Astrocyte (in vitro differentiated cells and primary cell): ENCODE data around the gene AASS. TPM values are rescaled to one million over a fixed set of nuclear protein-coding genes. Genes with fewer than 3 reads are reported as not detected.
A peak's percentile ranks its signal among the peaks of the same experiment; 100 is the strongest.

ENCODE experiments used
- DNase-seq: peaks from one replicate; pipeline ENCODE4 v3.0.0-alpha.2; 2010; ENCODE audit warnings: low read depth
- FAIRE-seq: peaks from 2 replicates; lab custom pipeline; 2011; peaks lifted over from hg19 to GRCh38; lab: Jason Lieb, UNC
- H2AFZ ChIP-seq: 2 replicates; pipeline ENCODE4 v1.6.0; 2012; ENCODE audit warnings: low read depth, low read length, inconsistent platforms
- H3K27ac ChIP-seq: 2 replicates; pipeline ENCODE4 v1.5.1; 2011; ENCODE audit warnings: low read depth, low read length, inconsistent platforms
- H3K27me3 ChIP-seq: 2 replicates; pipeline ENCODE4 v1.6.0; 2011; ENCODE audit warnings: low read length, inconsistent platforms; ENCODE audit not compliant: insufficient read depth
- H3K36me3 ChIP-seq: 2 replicates; pipeline ENCODE4 v1.5.1; 2011; ENCODE audit warnings: low read length, inconsistent platforms; ENCODE audit not compliant: insufficient read depth
- H3K4me1 ChIP-seq: 2 replicates; pipeline ENCODE4 v1.5.1; 2011; ENCODE audit warnings: low read length, inconsistent platforms; ENCODE audit not compliant: insufficient read depth
- H3K4me2 ChIP-seq: 2 replicates; pipeline ENCODE4 v1.6.0; 2012; ENCODE audit warnings: low read length, inconsistent platforms
- H3K4me3 ChIP-seq: 2 replicates; pipeline ENCODE4 v1.5.1; 2011; ENCODE audit warnings: low read depth, mild to moderate bottlenecking, low read length, inconsistent platforms; ENCODE audit not compliant: insufficient read depth
- H3K79me2 ChIP-seq: 2 replicates; pipeline ENCODE4 v1.6.0; 2012; ENCODE audit warnings: mild to moderate bottlenecking, low read length, inconsistent platforms; ENCODE audit not compliant: insufficient read depth
- H3K9ac ChIP-seq: 2 replicates; pipeline ENCODE4 v1.6.0; 2012; ENCODE audit warnings: mild to moderate bottlenecking, low read length, inconsistent platforms
- H3K9me3 ChIP-seq: 2 replicates; pipeline ENCODE4 v1.5.1; 2012; ENCODE audit warnings: low read depth, mild to moderate bottlenecking, low read length, inconsistent platforms; ENCODE audit not compliant: insufficient read depth
- H4K20me1 ChIP-seq: 2 replicates; pipeline ENCODE4 v1.6.0; 2012; ENCODE audit warnings: low read length, inconsistent platforms; ENCODE audit not compliant: insufficient read depth
- H3K27ac Mint-ChIP-seq: one replicate; pipeline ENCODE4 v1.8.0; 2021; ENCODE audit warnings: mild to moderate bottlenecking, mixed read lengths; ENCODE audit not compliant: unreplicated experiment
- H3K27me3 Mint-ChIP-seq: one replicate; pipeline ENCODE4 v1.8.0; 2021; ENCODE audit warnings: low read depth, mixed read lengths; ENCODE audit not compliant: unreplicated experiment
- H3K36me3 Mint-ChIP-seq: one replicate; pipeline ENCODE4 v1.8.0; 2021; ENCODE audit warnings: low read depth, mixed read lengths; ENCODE audit not compliant: unreplicated experiment
- H3K4me1 Mint-ChIP-seq: one replicate; pipeline ENCODE4 v1.8.0; 2021; ENCODE audit warnings: low read depth, mixed read lengths; ENCODE audit not compliant: unreplicated experiment
- H3K4me3 Mint-ChIP-seq: one replicate; pipeline ENCODE4 v1.8.0; 2021; ENCODE audit warnings: mild to moderate bottlenecking, moderate library complexity, mixed read lengths; ENCODE audit not compliant: unreplicated experiment
- H3K9me3 Mint-ChIP-seq: one replicate; pipeline ENCODE4 v1.8.0; 2021; ENCODE audit warnings: mild to moderate bottlenecking, mixed read lengths; ENCODE audit not compliant: unreplicated experiment
- EZH2 ChIP-seq: IDR thresholded peaks from 2 replicates; pipeline ENCODE4 v1.6.1; 2012; ENCODE audit warnings: mild to moderate bottlenecking, low read length, inconsistent platforms; ENCODE audit not compliant: insufficient read depth
- total RNA-seq: library from RNA; stranded (reverse); gene quantifications from 2 replicates; pipeline ENCODE4 v1.2.1, GENCODE V29; 2021
- TF ChIP-seq, protein P1 (sequence below): IDR thresholded peaks from 2 replicates; pipeline ENCODE4 v1.5.1; 2011; ENCODE audit warnings: low read depth, mild to moderate bottlenecking, inconsistent platforms, low read length, moderate library complexity; ENCODE audit not compliant: insufficient read depth

The AASS gene
- total RNA-seq, 1 donor from 2014 or later, result 15.6 TPM

GRCh38 chr7:122040147-122040546 is 103.9 kb downstream of the AASS start:
- Histone ChIP-seq H3K36me3 (no peaks in the 10 kb centered on the region), H3K4me1 (no peaks in the 10 kb centered on the region), H3K9me3 (no peaks in the 10 kb centered on the region), H3K9ac (no peak overlapping the region), H4K20me1 (no peaks in the 10 kb centered on the region), H3K4me3 (no peak overlapping the region), H3K27ac (no peak overlapping the region), H3K79me2 (no peaks in the 10 kb centered on the region), H2AFZ (no peak overlapping the region), H3K27me3 (no peaks in the 10 kb centered on the region), H3K4me2 (peak overlapping the region; percentile 21)
- H3K4me1 Mint-ChIP-seq, result peaks cover 9% of the 10 kb centered on the region
- no peak overlapping the region for H3K27ac Mint-ChIP-seq
- H3K9me3 Mint-ChIP-seq, result no peaks in the 10 kb centered on the region
- no peaks in the 10 kb centered on the region for H3K27me3 Mint-ChIP-seq
- FAIRE-seq, result no peak
- H3K36me3 Mint-ChIP-seq, result no peaks in the 10 kb centered on the region
- no peak overlapping the region for H3K4me3 Mint-ChIP-seq
- TF ChIP-seq EZH2, result no peak
- TF ChIP-seq, protein P1, sequence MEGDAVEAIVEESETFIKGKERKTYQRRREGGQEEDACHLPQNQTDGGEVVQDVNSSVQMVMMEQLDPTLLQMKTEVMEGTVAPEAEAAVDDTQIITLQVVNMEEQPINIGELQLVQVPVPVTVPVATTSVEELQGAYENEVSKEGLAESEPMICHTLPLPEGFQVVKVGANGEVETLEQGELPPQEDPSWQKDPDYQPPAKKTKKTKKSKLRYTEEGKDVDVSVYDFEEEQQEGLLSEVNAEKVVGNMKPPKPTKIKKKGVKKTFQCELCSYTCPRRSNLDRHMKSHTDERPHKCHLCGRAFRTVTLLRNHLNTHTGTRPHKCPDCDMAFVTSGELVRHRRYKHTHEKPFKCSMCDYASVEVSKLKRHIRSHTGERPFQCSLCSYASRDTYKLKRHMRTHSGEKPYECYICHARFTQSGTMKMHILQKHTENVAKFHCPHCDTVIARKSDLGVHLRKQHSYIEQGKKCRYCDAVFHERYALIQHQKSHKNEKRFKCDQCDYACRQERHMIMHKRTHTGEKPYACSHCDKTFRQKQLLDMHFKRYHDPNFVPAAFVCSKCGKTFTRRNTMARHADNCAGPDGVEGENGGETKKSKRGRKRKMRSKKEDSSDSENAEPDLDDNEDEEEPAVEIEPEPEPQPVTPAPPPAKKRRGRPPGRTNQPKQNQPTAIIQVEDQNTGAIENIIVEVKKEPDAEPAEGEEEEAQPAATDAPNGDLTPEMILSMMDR, result no peak
- peak; percentile 8 for DNase-seq

DNA sequence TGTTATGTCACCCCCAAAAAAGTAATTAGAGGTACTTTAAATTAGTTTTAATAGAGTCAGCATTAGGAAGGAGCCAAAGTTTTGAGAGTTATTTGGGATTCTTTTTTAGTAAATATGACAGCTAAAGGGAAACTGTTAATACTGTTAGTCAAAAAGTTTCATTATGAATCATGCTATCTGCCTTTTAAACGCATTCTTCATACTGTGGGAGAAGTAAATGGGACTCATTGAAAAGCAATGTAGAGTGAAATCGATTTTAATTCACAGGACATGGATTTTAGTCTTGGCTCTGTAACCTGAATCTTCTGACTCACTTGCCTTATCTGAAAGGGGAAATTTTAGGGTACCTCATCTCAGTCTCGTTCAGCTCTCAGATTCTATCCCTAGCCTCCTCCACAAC is 105.1 kb downstream of the AASS start:
- peaks cover 9% of the 10 kb centered on the region for H3K4me1 Mint-ChIP-seq
- H3K36me3 Mint-ChIP-seq, result no peaks in the 10 kb centered on the region
- Histone ChIP-seq H3K9me3 (no peaks in the 10 kb centered on the region), H3K4me1 (no peaks in the 10 kb centered on the region), H3K36me3 (no peaks in the 10 kb centered on the region), H3K4me2 (peak overlapping the region; percentile 23), H3K27ac (peak overlapping the region; percentile 16), H3K4me3 (no peak overlapping the region), H3K27me3 (no peaks in the 10 kb centered on the region), H4K20me1 (no peaks in the 10 kb centered on the region), H2AFZ (no peak overlapping the region), H3K79me2 (no peaks in the 10 kb centered on the region), H3K9ac (no peak overlapping the region)
- DNase-seq (peak; percentile 53), FAIRE-seq (no peak)
- no peaks in the 10 kb centered on the region for H3K9me3 Mint-ChIP-seq
- H3K27ac Mint-ChIP-seq, result no peak overlapping the region
- no peak overlapping the region for H3K4me3 Mint-ChIP-seq
- no peaks in the 10 kb centered on the region for H3K27me3 Mint-ChIP-seq
- TF ChIP-seq, protein P1, result no peak
- no peak for TF ChIP-seq EZH2

GRCh38 chr7:122038134-122038533 is 105.9 kb downstream of the AASS start:
- no peak for TF ChIP-seq EZH2
- TF ChIP-seq, protein P1, result no peak
- Histone ChIP-seq H3K4me3 (no peak overlapping the region), H3K27ac (no peak overlapping the region), H3K27me3 (no peaks in the 10 kb centered on the region), H3K79me2 (no peaks in the 10 kb centered on the region), H3K9ac (no peak overlapping the region), H3K4me1 (no peaks in the 10 kb centered on the region), H3K4me2 (no peak overlapping the region), H3K36me3 (no peaks in the 10 kb centered on the region), H3K9me3 (no peaks in the 10 kb centered on the region), H4K20me1 (no peaks in the 10 kb centered on the region), H2AFZ (no peak overlapping the region)
- no peak overlapping the region for H3K27ac Mint-ChIP-seq
- peaks cover 9% of the 10 kb centered on the region for H3K4me1 Mint-ChIP-seq
- no peak for DNase-seq
- H3K4me3 Mint-ChIP-seq, result no peak overlapping the region
- no peaks in the 10 kb centered on the region for H3K36me3 Mint-ChIP-seq
- no peak for FAIRE-seq
- H3K9me3 Mint-ChIP-seq, result no peaks in the 10 kb centered on the region
- no peaks in the 10 kb centered on the region for H3K27me3 Mint-ChIP-seq
